HG02870 (cell line): ENCODE data around the gene NRP2.

Experiments used
- ATAC-seq: cut with Tn5 transposase; IDR thresholded peaks from one replicate; pipeline ENCODE4 v1.9.1; 2021; ENCODE audit warnings: mild to moderate bottlenecking, moderate library complexity; ENCODE audit not compliant: unreplicated experiment

The NRP2 gene

GRCh38 chr2:205728366-205728765 is 46.1 kb downstream of the NRP2 start:
- ATAC-seq: no peak

GRCh38 chr2:205730191-205730590 is 47.9 kb downstream of the NRP2 start:
- ATAC-seq: no peak

- ATAC-seq: peak; percentile 27
Measured at GRCh38 chr2:205730701-205731582, 48.6 kb downstream of the NRP2 start.

- ATAC-seq: peak; percentile 95
Measured at GRCh38 chr2:205731583-205731981, 49.3 kb downstream of the NRP2 start.

GRCh38 chr2:205732314-205732713 is 50.0 kb downstream of the NRP2 start:
- ATAC-seq: no peak

GRCh38 chr2:205733082-205733481 is 50.8 kb downstream of the NRP2 start:
- no peak for ATAC-seq

GRCh38 chr2:205733648-205734047 is 51.3 kb downstream of the NRP2 start:
- ATAC-seq: no peak

- ATAC-seq: no peak
Measured at GRCh38 chr2:205734436-205735037, 52.2 kb downstream of the NRP2 start.

GRCh38 chr2:205738117-205738968 is 56.0 kb downstream of the NRP2 start:
- no peak for ATAC-seq

GRCh38 chr2:205739620-205740019 is 57.3 kb downstream of the NRP2 start:
- no peak for ATAC-seq

GRCh38 chr2:205740381-205740780 is 58.1 kb downstream of the NRP2 start:
- no peak for ATAC-seq

- ATAC-seq: no peak
Measured at GRCh38 chr2:205741256-205741978, 59.1 kb downstream of the NRP2 start.

- no peak for ATAC-seq
Measured at GRCh38 chr2:205743137-205743536, 60.8 kb downstream of the NRP2 start.

- ATAC-seq: no peak
Measured at GRCh38 chr2:205744074-205744591, 61.8 kb downstream of the NRP2 start.

- ATAC-seq: no peak
Measured at GRCh38 chr2:205745661-205746419, 63.5 kb downstream of the NRP2 start.

- ATAC-seq: no peak
Measured at GRCh38 chr2:205746420-205746785, 64.1 kb downstream of the NRP2 start.

- ATAC-seq: no peak
Measured at GRCh38 chr2:205747829-205748386, 65.6 kb downstream of the NRP2 start.

- no peak for ATAC-seq
Measured at GRCh38 chr2:205748639-205749038, 66.3 kb downstream of the NRP2 start.

- no peak for ATAC-seq
Measured at GRCh38 chr2:205749078-205749477, 66.8 kb downstream of the NRP2 start.

- no peak for ATAC-seq
Measured at GRCh38 chr2:205750797-205751196, 68.5 kb downstream of the NRP2 start.
